H1 (cell line): ENCODE data around the gene GPRC5D.

Source experiments
- ASH2L ChIP-seq: fragments of 200-600, 300-600 bp; sonication (generic); IDR thresholded peaks from one replicate; pipeline ENCODE4 v1.7.1; 2017; ENCODE audit warnings: low read length
- ATF2 ChIP-seq: IDR thresholded peaks from 2 replicates; pipeline ENCODE4 v1.6.1; 2012; ENCODE audit warnings: low read length, inconsistent platforms
- CTCF ChIP-seq, 3 experiments: IDR thresholded peaks; 1 replicate in 2 of 3; 2 replicates in 1 of 3; pipeline versions ENCODE4 v1.5.1 to v1.6.1; 2011; ENCODE audit warnings: low read length in 3 of 3, mild to moderate bottlenecking in 3 of 3, inconsistent platforms in 2 of 3, low read depth in 1 of 3, moderate library complexity in 1 of 3; ENCODE audit not compliant: insufficient read depth in 1 of 3; ENCODE audit errors: control extremely low read depth in 1 of 3
- GABPA ChIP-seq: IDR thresholded peaks from 2 replicates; pipeline ENCODE4 v1.6.1; 2011; ENCODE audit warnings: mild to moderate bottlenecking, low read length, moderate library complexity, borderline replicate concordance; ENCODE audit not compliant: insufficient read depth
- HDAC2 ChIP-seq, 2 experiments: fragments of 300-600 bp in 1 of 2; sonication (generic) in 1 of 2; IDR thresholded peaks; 2 replicates each; pipeline ENCODE4 v1.6.1; 2011 to 2012; ENCODE audit warnings: low read depth in 2 of 2, low read length in 2 of 2, mild to moderate bottlenecking in 2 of 2, moderate library complexity in 2 of 2, borderline replicate concordance in 1 of 2, inconsistent platforms in 1 of 2
- POLR2A ChIP-seq, 2 experiments: IDR thresholded peaks; 1 replicate in 1 of 2; 2 replicates in 1 of 2; pipeline ENCODE4 v1.6.1; 2011; ENCODE audit warnings: low read depth in 2 of 2, low read length in 2 of 2, mild to moderate bottlenecking in 2 of 2; ENCODE audit errors: control extremely low read depth in 1 of 2
- POLR2AphosphoS5 ChIP-seq: IDR thresholded peaks from 2 replicates; pipeline ENCODE4 v1.6.1; 2011; ENCODE audit warnings: low read depth, low read length
- RBBP5 ChIP-seq: IDR thresholded peaks from 2 replicates; pipeline ENCODE4 v1.7.1; 2012; ENCODE audit warnings: low read depth, mild to moderate bottlenecking, inconsistent platforms, low read length, moderate library complexity, borderline replicate concordance
- SAP30 ChIP-seq: fragments of 300-600 bp; sonication (generic); IDR thresholded peaks from 2 replicates; pipeline ENCODE4 v1.7.1; 2012; ENCODE audit warnings: low read length, moderate library complexity, mild to moderate bottlenecking, inconsistent platforms; ENCODE audit not compliant: insufficient read depth, insufficient replicate concordance
- SUZ12 ChIP-seq: fragments of 200-600 bp; sonication (generic); IDR thresholded peaks from 2 replicates; pipeline ENCODE4 v1.6.1; 2012; ENCODE audit warnings: mild to moderate bottlenecking, inconsistent platforms, low read length, moderate library complexity, mixed read lengths
- ZNF274 ChIP-seq: IDR thresholded peaks from 2 replicates; pipeline ENCODE4 v1.7.0; 2012; ENCODE audit warnings: low read length, borderline replicate concordance; ENCODE audit errors: extremely low read depth

- TF ChIP-seq RBBP5 (no peak), POLR2AphosphoS5 (no peak), CTCF (IDR thresholded peaks at IDR 0.05; ENCODE audit: control extremely low read depth in 1 of 3, insufficient read depth in 1 of 3, low read depth in 1 of 3, low read length in 3 of 3) (no peak), GABPA (no peak), SAP30 (no peak), HDAC2 (IDR thresholded peaks at IDR 0.05; ENCODE audit: borderline replicate concordance in 1 of 2, low read depth in 2 of 2, low read length in 2 of 2) (no peak), SUZ12 (no peak), ZNF274 (no peak), ATF2 (no peak), POLR2A (IDR thresholded peaks at IDR 0.05; ENCODE audit: control extremely low read depth in 1 of 2, low read depth in 2 of 2, low read length in 2 of 2) (no peak), ASH2L (no peak)
These were observed 12.3 kb upstream of the GPRC5D start for GRCh38 chr12:12964255-12964654.
